Measurements from ENCODE around the gene MMS22L. TPM values are rescaled to one million over a fixed set of nuclear protein-coding genes. Genes with fewer than 3 reads are reported as not detected.

The MMS22L gene
- polyA plus RNA-seq, 1 experiment, result 4.3 TPM

- TF ChIP-seq, protein P1, sequence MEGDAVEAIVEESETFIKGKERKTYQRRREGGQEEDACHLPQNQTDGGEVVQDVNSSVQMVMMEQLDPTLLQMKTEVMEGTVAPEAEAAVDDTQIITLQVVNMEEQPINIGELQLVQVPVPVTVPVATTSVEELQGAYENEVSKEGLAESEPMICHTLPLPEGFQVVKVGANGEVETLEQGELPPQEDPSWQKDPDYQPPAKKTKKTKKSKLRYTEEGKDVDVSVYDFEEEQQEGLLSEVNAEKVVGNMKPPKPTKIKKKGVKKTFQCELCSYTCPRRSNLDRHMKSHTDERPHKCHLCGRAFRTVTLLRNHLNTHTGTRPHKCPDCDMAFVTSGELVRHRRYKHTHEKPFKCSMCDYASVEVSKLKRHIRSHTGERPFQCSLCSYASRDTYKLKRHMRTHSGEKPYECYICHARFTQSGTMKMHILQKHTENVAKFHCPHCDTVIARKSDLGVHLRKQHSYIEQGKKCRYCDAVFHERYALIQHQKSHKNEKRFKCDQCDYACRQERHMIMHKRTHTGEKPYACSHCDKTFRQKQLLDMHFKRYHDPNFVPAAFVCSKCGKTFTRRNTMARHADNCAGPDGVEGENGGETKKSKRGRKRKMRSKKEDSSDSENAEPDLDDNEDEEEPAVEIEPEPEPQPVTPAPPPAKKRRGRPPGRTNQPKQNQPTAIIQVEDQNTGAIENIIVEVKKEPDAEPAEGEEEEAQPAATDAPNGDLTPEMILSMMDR (IDR thresholded peaks at IDR 0.05; ENCODE audit: insufficient read depth, low read depth, low read length), result no peak
- CTCF ChIA-PET, result no interaction called here
- no peak for DNase-seq (ENCODE audit: low read depth)
- POLR2A ChIA-PET, result no interaction called here
- H3K27me3 ChIP-seq (ENCODE audit: control insufficient read depth, insufficient read depth, low read length), result no peaks in the 10 kb centered on the region
- H3K4me3 ChIP-seq (ENCODE audit: low read depth, low read length), result no peak overlapping the region
- no peaks in the 10 kb centered on the region for H3K36me3 ChIP-seq (ENCODE audit: control insufficient read depth, insufficient read depth, low read length)
These were observed 29.2 kb upstream of the MMS22L start for GRCh38 chr6:97312241-97312640.

DNA sequence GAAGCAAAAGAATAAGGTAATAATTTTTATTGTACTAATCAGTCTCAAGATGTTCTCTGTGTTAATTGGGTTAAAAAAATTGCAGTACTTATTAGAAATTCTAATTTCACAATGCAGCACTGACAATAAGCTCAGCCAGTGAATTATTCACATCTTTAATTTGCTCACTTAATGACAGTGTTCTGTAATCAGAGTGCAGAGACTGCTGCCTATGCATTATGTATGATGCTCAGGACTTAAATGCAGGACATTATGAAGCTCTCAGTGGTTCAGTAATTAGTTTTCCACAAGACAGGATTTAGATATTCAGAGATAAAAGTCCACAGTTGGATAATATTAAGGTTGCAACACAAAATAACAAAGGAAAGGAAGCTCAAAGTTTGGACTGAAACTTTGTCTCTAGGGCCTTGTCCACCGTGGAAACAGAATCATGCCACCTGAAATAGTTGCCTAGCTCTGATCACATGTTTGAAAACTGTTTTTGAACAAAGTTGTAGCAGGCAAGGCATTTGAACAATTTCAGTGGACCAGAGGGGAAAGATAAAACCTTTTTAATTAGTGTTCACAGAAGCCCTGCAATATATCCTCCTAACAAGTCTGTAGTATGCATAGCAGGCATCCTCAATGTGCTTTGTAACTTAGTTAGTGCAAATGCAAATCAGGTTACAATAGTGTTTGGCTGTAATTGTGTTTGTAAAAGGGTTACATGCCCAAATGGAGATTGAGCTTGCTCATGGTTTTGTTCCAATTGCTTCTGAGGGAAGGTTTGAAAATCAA, 23.7 kb upstream of the MMS22L start:
- H3K27me3 ChIP-seq (ENCODE audit: control insufficient read depth, insufficient read depth, low read length), result peaks cover 2% of the 10 kb centered on the region; the same call in 1 of the 2 replicates
- no peaks in the 10 kb centered on the region for H3K36me3 ChIP-seq (ENCODE audit: control insufficient read depth, insufficient read depth, low read length)
- ChIA-PET CTCF (interaction anchor here (1.1 kb wide), 1 partner anchor 120 kb away, joined by 4 read pairs; no protein-coding TSS in a partner anchor), POLR2A (interaction anchor here (0.5 kb wide), 1 partner anchor 42 kb away, joined by 4 read pairs; no protein-coding TSS in a partner anchor)
- H3K4me3 ChIP-seq (ENCODE audit: low read depth, low read length), result no peak overlapping the region
- DNase-seq (ENCODE audit: low read depth), result no peak
- TF ChIP-seq, protein P1 (IDR thresholded peaks at IDR 0.05; ENCODE audit: insufficient read depth, low read depth, low read length), result no peak

- POLR2A ChIA-PET, result no interaction called here
- no peak for DNase-seq (ENCODE audit: low read depth)
- no peak overlapping the region for H3K4me3 ChIP-seq (ENCODE audit: low read depth, low read length)
- CTCF ChIA-PET, result no interaction called here
- H3K27me3 ChIP-seq (ENCODE audit: control insufficient read depth, insufficient read depth, low read length), result peaks cover 4% of the 10 kb centered on the region
- TF ChIP-seq, protein P1 (IDR thresholded peaks at IDR 0.05; ENCODE audit: insufficient read depth, low read depth, low read length), result no peak
- H3K36me3 ChIP-seq (ENCODE audit: control insufficient read depth, insufficient read depth, low read length), result no peaks in the 10 kb centered on the region
These were observed 22.5 kb upstream of the MMS22L start for GRCh38 chr6:97305414-97306066.

DNA sequence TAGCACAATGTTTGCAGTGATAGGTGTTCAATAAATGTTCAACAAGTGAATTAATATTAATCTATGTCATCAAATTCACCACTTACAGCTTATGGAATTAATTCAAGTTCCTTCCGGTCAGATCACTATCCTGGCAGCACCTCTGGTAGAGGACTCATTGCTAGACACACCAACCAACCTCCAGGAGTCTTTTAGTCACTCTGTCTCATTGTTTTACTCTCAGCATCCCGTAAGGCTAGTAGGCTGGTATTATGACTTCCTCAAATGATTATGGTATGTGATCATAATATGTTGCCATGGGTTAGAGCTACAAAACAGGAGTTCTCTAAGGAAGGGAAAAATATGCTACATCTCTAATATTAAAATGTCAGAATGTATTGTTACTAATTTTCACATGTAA, 21.7 kb upstream of the MMS22L start:
- POLR2A ChIA-PET, result no interaction called here
- no peaks in the 10 kb centered on the region for H3K36me3 ChIP-seq (ENCODE audit: control insufficient read depth, insufficient read depth, low read length)
- CTCF ChIA-PET, result no interaction called here
- H3K4me3 ChIP-seq (ENCODE audit: low read depth, low read length), result no peak overlapping the region
- DNase-seq (ENCODE audit: low read depth), result no peak
- TF ChIP-seq, protein P1 (IDR thresholded peaks at IDR 0.05; ENCODE audit: insufficient read depth, low read depth, low read length), result no peak
- peaks cover 6% of the 10 kb centered on the region for H3K27me3 ChIP-seq (ENCODE audit: control insufficient read depth, insufficient read depth, low read length)

DNA sequence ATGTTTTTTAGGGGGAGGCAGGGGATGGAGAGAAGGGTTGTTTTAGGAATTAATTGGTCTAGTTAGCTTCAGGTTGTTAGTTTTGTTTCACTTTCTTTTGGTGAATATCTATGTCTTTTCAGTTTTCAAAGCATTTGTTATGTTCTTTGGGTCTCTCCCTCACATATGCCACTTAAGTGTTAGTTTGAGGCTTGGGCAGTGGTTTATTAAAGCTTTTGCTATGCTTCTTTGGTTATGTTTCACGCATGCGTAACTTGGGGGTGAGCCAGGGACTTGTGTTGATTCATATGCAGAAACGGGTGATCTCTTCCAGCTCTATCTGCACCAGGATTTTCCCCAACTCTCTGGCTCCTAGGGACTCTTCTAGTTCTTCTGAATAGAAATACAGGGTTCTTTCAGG, 11.4 kb upstream of the MMS22L start:
- Histone ChIP-seq H3K4me3 (ENCODE audit: low read depth, low read length) (no peak overlapping the region), H3K36me3 (ENCODE audit: control insufficient read depth, insufficient read depth, low read length) (no peaks in the 10 kb centered on the region), H3K27me3 (ENCODE audit: control insufficient read depth, insufficient read depth, low read length) (no peaks in the 10 kb centered on the region)
- ChIA-PET POLR2A (no interaction called here), CTCF (interaction anchor here (1.0 kb wide), 1 partner anchor 14 kb away, joined by 3 read pairs; no protein-coding TSS in a partner anchor)
- TF ChIP-seq, protein P1 (IDR thresholded peaks at IDR 0.05; ENCODE audit: insufficient read depth, low read depth, low read length), result no peak
- DNase-seq (ENCODE audit: low read depth), result no peak

All from BJ (cell line).